CD4-positive, alpha-beta T cell (primary cell): ENCODE data around the gene LAMA4. TPM values are rescaled to one million over a fixed set of nuclear protein-coding genes. Genes with fewer than 3 reads are reported as not detected.

ENCODE experiments used
- ATAC-seq: fragments of 200-7000 bp; cut with Tn5 transposase; one replicate; pipeline ENCODE4 v1.10.0; 2022; ENCODE audit warnings: mild to moderate bottlenecking; ENCODE audit not compliant: poor library complexity
- CTCF ChIA-PET: fragments of 350-600 bp; sonication (Branson Sonifier 250); formaldehyde crosslinking; loops from one replicate; lab custom pipeline; 2021; ENCODE audit warnings: antibody characterized with exemption, inconsistent platforms; lab: Charles Lee
- POLR2A ChIA-PET: fragments of 350-600 bp; sonication (Branson Sonifier 250); formaldehyde crosslinking; loops from one replicate; lab custom pipeline; 2021; ENCODE audit warnings: antibody characterized with exemption, inconsistent platforms; lab: Charles Lee
- DNase-seq, 14 experiments: peaks; one replicate each; pipeline ENCODE4 v3.0.0-alpha.2; 2013 to 2020; ENCODE audit warnings: mixed read lengths in 2 of 14
- H3K27ac ChIP-seq, 2 donors: one replicate each; pipeline versions ENCODE4 v1.5.1 to v1.7.0; 2013; ENCODE audit warnings: low read length in 2 of 2, low read depth in 1 of 2, mild to moderate bottlenecking in 1 of 2
- H3K27me3 ChIP-seq, 2 experiments: 1 replicate in 1 of 2; 2 replicates in 1 of 2; pipeline versions ENCODE4 v1.6.1 to v1.7.0; 2013; ENCODE audit warnings: low read length in 2 of 2, control low read depth in 1 of 2, mild to moderate bottlenecking in 1 of 2, moderate library complexity in 1 of 2; ENCODE audit not compliant: insufficient read depth in 2 of 2, control insufficient read depth in 1 of 2
- H3K36me3 ChIP-seq: one replicate; pipeline ENCODE4 v1.6.1; 2013; ENCODE audit warnings: low read length, control low read depth; ENCODE audit not compliant: insufficient read depth
- H3K4me1 ChIP-seq: one replicate; pipeline ENCODE4 v1.6.1; 2013; ENCODE audit warnings: low read length, control low read depth; ENCODE audit not compliant: insufficient read depth
- H3K4me3 ChIP-seq: one replicate; pipeline ENCODE4 v1.5.1; 2013; ENCODE audit warnings: mild to moderate bottlenecking, low read length, moderate library complexity
- H3K9me3 ChIP-seq, 2 experiments: 1 replicate in 1 of 2; 2 replicates in 1 of 2; pipeline versions ENCODE4 v1.6.1 to v1.7.0; 2013; ENCODE audit warnings: low read length in 2 of 2, mild to moderate bottlenecking in 2 of 2, control low read depth in 1 of 2, moderate library complexity in 1 of 2; ENCODE audit not compliant: control insufficient read depth in 1 of 2, insufficient read depth in 1 of 2
- H3K27ac Mint-ChIP-seq: one replicate; pipeline ENCODE4 v1.8.0; 2020; ENCODE audit warnings: mixed read lengths
- H3K27me3 Mint-ChIP-seq: one replicate; pipeline ENCODE4 v1.8.0; 2021; ENCODE audit warnings: mixed read lengths
- H3K36me3 Mint-ChIP-seq: one replicate; pipeline ENCODE4 v1.8.0; 2021; ENCODE audit warnings: low read depth, mixed read lengths
- H3K4me1 Mint-ChIP-seq: one replicate; pipeline ENCODE4 v1.8.0; 2021; ENCODE audit warnings: low read depth, mixed read lengths
- H3K4me3 Mint-ChIP-seq: one replicate; pipeline ENCODE4 v1.8.0; 2020; ENCODE audit warnings: mild to moderate bottlenecking, mixed read lengths
- H3K9me3 Mint-ChIP-seq: one replicate; pipeline ENCODE4 v1.8.0; 2020; ENCODE audit warnings: mixed read lengths
- intact Hi-C, 2 experiments: fragments of 100-400 bp; cut with DNase I in 1 of 2; cut with micrococcal nuclease in 1 of 2; formaldehyde crosslinking; loops; one replicate each; pipeline versions ENCODE4 v1.15.1 to v1.9.0; 2023 to 2025; cut with DNase I, micrococcal nuclease
- total RNA-seq, 174 experiments: library from RNA in 2 of 174; stranded (reverse) in 2 of 174; gene quantifications; one replicate each; pipeline ENCODE4 v1.2.3 and lab custom pipeline; 2021 to 2026
- TF ChIP-seq, protein P1 (sequence below): fragments of 200-600 bp; IDR thresholded peaks from one replicate; pipeline ENCODE4 v1.8.0; 2022; ENCODE audit warnings: antibody characterized with exemption, mild to moderate bottlenecking

Gene LAMA4
- total RNA-seq, 2 experiments from 2014 or later = not detected

DNA sequence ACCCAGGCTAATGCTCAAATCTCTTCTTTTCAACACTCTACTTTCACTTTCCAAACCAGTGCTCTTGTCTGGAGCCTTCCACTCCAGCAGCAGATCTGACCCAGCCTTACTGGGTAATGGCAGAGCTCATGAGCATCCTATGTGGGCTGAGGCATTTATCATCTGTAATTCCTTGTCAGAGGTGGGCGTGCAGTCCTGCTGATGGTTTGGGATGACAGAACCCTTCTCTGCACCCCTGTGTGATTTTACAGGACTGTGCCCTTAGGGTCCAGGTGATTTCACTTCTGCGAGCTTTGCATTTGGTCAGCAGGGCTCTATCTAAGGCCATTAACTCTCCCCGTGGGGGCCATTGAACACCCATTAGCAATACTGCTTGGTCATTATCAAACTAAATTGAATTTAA is 55.4 kb downstream of the LAMA4 start:
- Mint-ChIP-seq H3K4me3 (no peak overlapping the region), H3K27ac (no peak overlapping the region), H3K9me3 (peaks cover 3% of the 10 kb centered on the region), H3K36me3 (no peaks in the 10 kb centered on the region), H3K4me1 (no peaks in the 10 kb centered on the region), H3K27me3 (peaks cover 24% of the 10 kb centered on the region)
- intact Hi-C loops = no loop called here
- TF ChIP-seq, protein P1, sequence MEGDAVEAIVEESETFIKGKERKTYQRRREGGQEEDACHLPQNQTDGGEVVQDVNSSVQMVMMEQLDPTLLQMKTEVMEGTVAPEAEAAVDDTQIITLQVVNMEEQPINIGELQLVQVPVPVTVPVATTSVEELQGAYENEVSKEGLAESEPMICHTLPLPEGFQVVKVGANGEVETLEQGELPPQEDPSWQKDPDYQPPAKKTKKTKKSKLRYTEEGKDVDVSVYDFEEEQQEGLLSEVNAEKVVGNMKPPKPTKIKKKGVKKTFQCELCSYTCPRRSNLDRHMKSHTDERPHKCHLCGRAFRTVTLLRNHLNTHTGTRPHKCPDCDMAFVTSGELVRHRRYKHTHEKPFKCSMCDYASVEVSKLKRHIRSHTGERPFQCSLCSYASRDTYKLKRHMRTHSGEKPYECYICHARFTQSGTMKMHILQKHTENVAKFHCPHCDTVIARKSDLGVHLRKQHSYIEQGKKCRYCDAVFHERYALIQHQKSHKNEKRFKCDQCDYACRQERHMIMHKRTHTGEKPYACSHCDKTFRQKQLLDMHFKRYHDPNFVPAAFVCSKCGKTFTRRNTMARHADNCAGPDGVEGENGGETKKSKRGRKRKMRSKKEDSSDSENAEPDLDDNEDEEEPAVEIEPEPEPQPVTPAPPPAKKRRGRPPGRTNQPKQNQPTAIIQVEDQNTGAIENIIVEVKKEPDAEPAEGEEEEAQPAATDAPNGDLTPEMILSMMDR = no peak
- H3K27me3 ChIP-seq = no peaks in the 10 kb centered on the region
- DNase-seq (no peak), ATAC-seq (no peak)
- no peak overlapping the region for H3K27ac ChIP-seq
- H3K36me3 ChIP-seq = no peaks in the 10 kb centered on the region
- H3K4me1 ChIP-seq = no peaks in the 10 kb centered on the region
- H3K4me3 ChIP-seq = no peak overlapping the region
- ChIA-PET POLR2A (no interaction called here), CTCF (no interaction called here)
- no peaks in the 10 kb centered on the region for H3K9me3 ChIP-seq

DNA sequence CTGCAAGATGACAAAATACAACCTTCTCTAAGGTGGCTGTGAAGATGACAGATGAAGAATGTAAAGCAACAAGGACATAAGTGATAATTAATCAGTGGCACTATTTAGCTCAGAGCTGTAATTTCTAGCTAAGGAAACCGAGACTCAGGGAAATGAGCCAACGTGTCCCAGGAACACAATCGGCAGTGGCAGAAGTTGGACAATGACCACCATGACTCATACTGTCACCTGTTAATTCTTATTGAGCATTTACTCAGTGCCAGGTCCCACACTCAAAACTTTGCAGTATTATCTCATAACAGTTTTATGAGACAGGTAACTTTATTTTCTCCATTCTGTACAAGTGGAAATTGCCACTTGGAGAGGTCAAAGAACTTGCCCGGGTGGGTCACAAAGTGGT is 55.8 kb downstream of the LAMA4 start:
- ChIA-PET CTCF (no interaction called here), POLR2A (no interaction called here)
- H3K27me3 ChIP-seq = no peaks in the 10 kb centered on the region
- H3K27me3 Mint-ChIP-seq = peaks cover 24% of the 10 kb centered on the region
- DNase-seq (no peak), ATAC-seq (no peak)
- no peaks in the 10 kb centered on the region for H3K4me1 Mint-ChIP-seq
- H3K36me3 ChIP-seq = no peaks in the 10 kb centered on the region
- no peak overlapping the region for H3K4me3 ChIP-seq
- no peak overlapping the region for H3K27ac ChIP-seq
- H3K4me1 ChIP-seq = no peaks in the 10 kb centered on the region
- TF ChIP-seq, protein P1 = no peak
- peaks cover 3% of the 10 kb centered on the region for H3K9me3 Mint-ChIP-seq
- no peaks in the 10 kb centered on the region for H3K9me3 ChIP-seq
- H3K4me3 Mint-ChIP-seq = no peak overlapping the region
- H3K36me3 Mint-ChIP-seq = no peaks in the 10 kb centered on the region
- no peak overlapping the region for H3K27ac Mint-ChIP-seq
- intact Hi-C loops = no loop called here

DNA sequence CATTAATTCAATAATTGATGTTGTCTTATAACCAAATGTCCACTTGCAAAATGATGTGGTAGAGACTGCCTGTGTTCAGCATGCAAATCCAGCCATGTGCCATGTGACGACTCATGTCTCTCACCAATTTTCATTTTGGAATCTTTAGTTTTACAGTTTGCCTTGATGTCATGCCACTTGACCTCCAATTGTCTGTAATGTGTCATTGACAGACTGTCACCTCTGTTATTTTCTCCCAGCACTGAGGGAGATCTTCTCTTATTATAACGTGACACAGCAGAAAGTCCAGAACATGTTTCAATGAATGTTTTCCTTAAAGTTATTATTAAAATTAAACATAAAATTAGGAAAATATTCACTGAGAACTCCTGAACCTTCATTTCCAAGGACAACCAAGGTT is 56.7 kb downstream of the LAMA4 start:
- Mint-ChIP-seq H3K4me1 (no peaks in the 10 kb centered on the region), H3K36me3 (no peaks in the 10 kb centered on the region), H3K27ac (no peak overlapping the region), H3K9me3 (peaks cover 3% of the 10 kb centered on the region), H3K27me3 (peaks cover 24% of the 10 kb centered on the region), H3K4me3 (no peak overlapping the region)
- Histone ChIP-seq H3K27me3 (no peaks in the 10 kb centered on the region), H3K27ac (no peak overlapping the region), H3K36me3 (no peaks in the 10 kb centered on the region), H3K4me3 (no peak overlapping the region), H3K9me3 (no peaks in the 10 kb centered on the region), H3K4me1 (no peaks in the 10 kb centered on the region)
- intact Hi-C loops = no loop called here
- DNase-seq = no peak
- CTCF ChIA-PET = no interaction called here
- POLR2A ChIA-PET = no interaction called here
- no peak for ATAC-seq
- TF ChIP-seq, protein P1 = no peak
